Rectal smooth muscle tissue (tissue), 1 donor: Measurements from ENCODE around the gene COL12A1.

ENCODE experiments used
- H3K27ac ChIP-seq: one replicate; pipeline ENCODE4 v1.7.0; 2013; ENCODE audit warnings: low read depth, low read length, inconsistent platforms
- H3K27me3 ChIP-seq: one replicate; pipeline ENCODE4 v1.7.0; 2013; ENCODE audit warnings: low read length; ENCODE audit not compliant: control insufficient read depth, insufficient read depth
- H3K36me3 ChIP-seq: one replicate; pipeline ENCODE4 v1.7.0; 2013; ENCODE audit warnings: low read length; ENCODE audit not compliant: control insufficient read depth, insufficient read depth
- H3K4me1 ChIP-seq: one replicate; pipeline ENCODE4 v1.7.0; 2013; ENCODE audit warnings: low read length; ENCODE audit not compliant: control insufficient read depth, insufficient read depth
- H3K4me3 ChIP-seq: one replicate; pipeline ENCODE4 v1.7.0; 2013; ENCODE audit warnings: low read length
- H3K9ac ChIP-seq: one replicate; pipeline ENCODE4 v1.7.0; 2013; ENCODE audit warnings: low read length

The COL12A1 gene

GRCh38 chr6:75117701-75118100 is 88.2 kb downstream of the COL12A1 start:
- no peak overlapping the region for H3K27ac ChIP-seq
- H3K27me3 ChIP-seq, result no peaks in the 10 kb centered on the region
- H3K9ac ChIP-seq, result no peak overlapping the region
- H3K4me1 ChIP-seq, result peaks cover 14% of the 10 kb centered on the region
- H3K36me3 ChIP-seq, result peaks cover 7% of the 10 kb centered on the region
- no peak overlapping the region for H3K4me3 ChIP-seq

GRCh38 chr6:75116946-75117345 is 88.9 kb downstream of the COL12A1 start:
- Histone ChIP-seq H3K27ac (no peak overlapping the region), H3K36me3 (peaks cover 9% of the 10 kb centered on the region), H3K4me1 (peaks cover 14% of the 10 kb centered on the region), H3K9ac (no peak overlapping the region), H3K4me3 (no peak overlapping the region), H3K27me3 (no peaks in the 10 kb centered on the region)

GRCh38 chr6:75115481-75115880 is 90.4 kb downstream of the COL12A1 start:
- Histone ChIP-seq H3K9ac (no peak overlapping the region), H3K27me3 (no peaks in the 10 kb centered on the region), H3K4me3 (no peak overlapping the region), H3K4me1 (peaks cover 14% of the 10 kb centered on the region), H3K36me3 (peaks cover 10% of the 10 kb centered on the region), H3K27ac (peak overlapping the region; percentile 56)

- Histone ChIP-seq H3K27ac (peak overlapping the region; percentile 56), H3K4me3 (no peak overlapping the region), H3K9ac (no peak overlapping the region), H3K36me3 (peaks cover 10% of the 10 kb centered on the region), H3K4me1 (peaks cover 14% of the 10 kb centered on the region), H3K27me3 (no peaks in the 10 kb centered on the region)
These were observed 91.0 kb downstream of the COL12A1 start for GRCh38 chr6:75114806-75115205.

- Histone ChIP-seq H3K27ac (peak overlapping the region; percentile 37), H3K27me3 (no peaks in the 10 kb centered on the region), H3K36me3 (peaks cover 6% of the 10 kb centered on the region), H3K4me3 (no peak overlapping the region), H3K9ac (no peak overlapping the region), H3K4me1 (peaks cover 14% of the 10 kb centered on the region)
These were observed 91.7 kb downstream of the COL12A1 start for GRCh38 chr6:75114195-75114594.

GRCh38 chr6:75113446-75113845 is 92.4 kb downstream of the COL12A1 start:
- no peak overlapping the region for H3K4me3 ChIP-seq
- H3K27ac ChIP-seq, result no peak overlapping the region
- H3K9ac ChIP-seq, result no peak overlapping the region
- H3K27me3 ChIP-seq, result no peaks in the 10 kb centered on the region
- H3K36me3 ChIP-seq, result peaks cover 3% of the 10 kb centered on the region
- peaks cover 17% of the 10 kb centered on the region for H3K4me1 ChIP-seq

- H3K4me1 ChIP-seq, result peaks cover 9% of the 10 kb centered on the region
- no peaks in the 10 kb centered on the region for H3K27me3 ChIP-seq
- H3K4me3 ChIP-seq, result no peak overlapping the region
- peaks cover 3% of the 10 kb centered on the region for H3K36me3 ChIP-seq
- H3K27ac ChIP-seq, result no peak overlapping the region
- H3K9ac ChIP-seq, result no peak overlapping the region
These were observed 96.1 kb downstream of the COL12A1 start for GRCh38 chr6:75109765-75110164.

GRCh38 chr6:75109022-75109421 is 96.8 kb downstream of the COL12A1 start:
- H3K4me3 ChIP-seq, result no peak overlapping the region
- no peak overlapping the region for H3K27ac ChIP-seq
- peaks cover 6% of the 10 kb centered on the region for H3K4me1 ChIP-seq
- no peaks in the 10 kb centered on the region for H3K27me3 ChIP-seq
- no peak overlapping the region for H3K9ac ChIP-seq
- peaks cover 3% of the 10 kb centered on the region for H3K36me3 ChIP-seq

GRCh38 chr6:75108333-75108974 is 97.4 kb downstream of the COL12A1 start:
- H3K4me1 ChIP-seq, result peaks cover 3% of the 10 kb centered on the region

GRCh38 chr6:75107913-75108312 is 97.9 kb downstream of the COL12A1 start:
- H3K36me3 ChIP-seq, result peaks cover 7% of the 10 kb centered on the region
- no peak overlapping the region for H3K27ac ChIP-seq

More at GRCh38 chr6:75108333-75108974, 97.4 kb downstream of the COL12A1 start:
- Histone ChIP-seq H3K27me3 (no peaks in the 10 kb centered on the region), H3K36me3 (peaks cover 4% of the 10 kb centered on the region), H3K9ac (no peak overlapping the region), H3K27ac (no peak overlapping the region), H3K4me3 (no peak overlapping the region)

GRCh38 chr6:75106426-75106825 is 99.4 kb downstream of the COL12A1 start:
- Histone ChIP-seq H3K4me1 (peaks cover 3% of the 10 kb centered on the region), H3K36me3 (peaks cover 6% of the 10 kb centered on the region), H3K9ac (no peak overlapping the region), H3K4me3 (no peak overlapping the region), H3K27me3 (no peaks in the 10 kb centered on the region), H3K27ac (no peak overlapping the region)

More at GRCh38 chr6:75107913-75108312, 97.9 kb downstream of the COL12A1 start:
- Histone ChIP-seq H3K4me1 (peaks cover 3% of the 10 kb centered on the region), H3K4me3 (no peak overlapping the region), H3K27me3 (no peaks in the 10 kb centered on the region), H3K9ac (no peak overlapping the region)

- Histone ChIP-seq H3K4me1 (peaks cover 4% of the 10 kb centered on the region), H3K4me3 (no peak overlapping the region), H3K27me3 (no peaks in the 10 kb centered on the region), H3K27ac (no peak overlapping the region), H3K36me3 (peaks cover 6% of the 10 kb centered on the region), H3K9ac (no peak overlapping the region)
These were observed 102.4 kb downstream of the COL12A1 start for GRCh38 chr6:75103431-75103830.

- Histone ChIP-seq H3K4me1 (peaks cover 9% of the 10 kb centered on the region), H3K4me3 (no peak overlapping the region), H3K27me3 (no peaks in the 10 kb centered on the region), H3K36me3 (peaks cover 6% of the 10 kb centered on the region), H3K9ac (no peak overlapping the region), H3K27ac (no peak overlapping the region)
These were observed 103.6 kb downstream of the COL12A1 start for GRCh38 chr6:75102301-75102700.
